Activated CD4-positive, alpha-beta T cell treated with anti-CD3 and anti-CD28 coated beads, Interleukin-2, Interleukin-4, amounts not matched to agents 100 ng/mL and 50 ng/mL, durations not matched to agents 16 hours and 8 hours (primary cell): ENCODE results near the gene HPD.

Source experiments
- DNase-seq: peaks from one replicate; pipeline ENCODE4 v3.0.0-alpha.2; 2020; ENCODE audit warnings: low spot score

The HPD gene

DNA sequence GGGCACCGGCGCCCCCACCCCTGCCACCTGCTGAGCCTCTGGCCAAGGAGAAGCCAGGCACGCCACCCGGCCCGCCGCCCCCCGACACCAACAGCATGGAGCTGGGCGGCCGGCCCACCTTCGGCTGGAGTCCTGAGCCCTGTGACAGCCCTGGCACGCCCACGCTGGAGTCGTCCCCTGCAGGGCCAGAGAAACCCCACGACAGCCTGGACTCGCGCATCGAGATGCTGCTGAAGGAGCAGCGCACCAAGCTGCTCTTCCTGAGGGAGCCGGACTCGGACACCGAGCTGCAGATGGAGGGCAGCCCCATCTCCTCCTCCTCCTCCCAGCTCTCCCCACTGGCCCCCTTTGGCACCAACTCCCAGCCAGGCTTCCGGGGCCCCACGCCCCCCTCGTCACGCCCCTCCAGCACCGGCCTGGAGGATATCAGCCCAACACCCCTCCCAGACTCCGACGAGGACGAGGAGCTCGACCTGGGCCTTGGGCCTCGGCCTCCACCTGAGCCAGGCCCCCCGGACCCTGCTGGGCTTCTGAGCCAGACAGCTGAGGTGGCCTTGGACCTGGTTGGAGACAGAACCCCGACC lies 48.3 kb downstream of the HPD start:
- no peak for DNase-seq

DNA sequence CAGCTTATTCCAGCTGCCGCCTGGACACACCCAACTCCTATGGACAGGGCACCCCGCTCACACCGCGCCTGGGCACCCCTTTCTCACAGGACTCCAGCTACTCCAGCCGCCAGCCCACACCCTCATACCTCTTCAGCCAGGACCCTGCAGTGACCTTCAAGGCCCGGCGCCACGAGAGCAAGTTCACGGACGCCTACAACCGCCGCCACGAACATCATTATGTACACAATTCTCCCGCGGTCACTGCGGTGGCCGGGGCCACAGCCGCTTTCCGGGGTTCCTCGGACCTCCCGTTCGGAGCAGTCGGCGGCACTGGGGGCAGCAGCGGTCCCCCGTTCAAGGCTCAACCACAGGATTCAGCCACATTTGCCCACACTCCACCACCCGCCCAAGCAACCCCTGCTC lies 48.9 kb downstream of the HPD start:
- DNase-seq = no peak

DNA sequence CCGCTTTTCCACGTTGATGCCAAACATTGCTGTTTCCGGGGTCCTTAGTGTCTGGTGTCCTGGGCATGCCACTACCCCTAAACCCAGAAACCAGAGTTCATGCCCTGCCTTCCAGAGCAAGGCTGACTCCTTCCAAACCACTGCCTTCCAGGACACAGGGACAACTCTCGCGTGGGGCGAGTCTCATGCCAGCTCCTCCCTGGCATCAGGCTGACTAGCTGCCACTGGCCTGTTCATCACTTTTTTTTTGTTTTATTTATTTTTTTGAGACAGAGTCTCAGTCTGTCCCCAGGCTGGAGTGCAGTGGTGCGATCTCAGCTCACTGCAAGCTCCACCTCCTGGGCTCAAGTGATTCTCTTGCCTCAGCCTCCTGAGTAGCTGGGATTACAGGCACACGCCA lies 50.0 kb downstream of the HPD start:
- DNase-seq = no peak

DNA sequence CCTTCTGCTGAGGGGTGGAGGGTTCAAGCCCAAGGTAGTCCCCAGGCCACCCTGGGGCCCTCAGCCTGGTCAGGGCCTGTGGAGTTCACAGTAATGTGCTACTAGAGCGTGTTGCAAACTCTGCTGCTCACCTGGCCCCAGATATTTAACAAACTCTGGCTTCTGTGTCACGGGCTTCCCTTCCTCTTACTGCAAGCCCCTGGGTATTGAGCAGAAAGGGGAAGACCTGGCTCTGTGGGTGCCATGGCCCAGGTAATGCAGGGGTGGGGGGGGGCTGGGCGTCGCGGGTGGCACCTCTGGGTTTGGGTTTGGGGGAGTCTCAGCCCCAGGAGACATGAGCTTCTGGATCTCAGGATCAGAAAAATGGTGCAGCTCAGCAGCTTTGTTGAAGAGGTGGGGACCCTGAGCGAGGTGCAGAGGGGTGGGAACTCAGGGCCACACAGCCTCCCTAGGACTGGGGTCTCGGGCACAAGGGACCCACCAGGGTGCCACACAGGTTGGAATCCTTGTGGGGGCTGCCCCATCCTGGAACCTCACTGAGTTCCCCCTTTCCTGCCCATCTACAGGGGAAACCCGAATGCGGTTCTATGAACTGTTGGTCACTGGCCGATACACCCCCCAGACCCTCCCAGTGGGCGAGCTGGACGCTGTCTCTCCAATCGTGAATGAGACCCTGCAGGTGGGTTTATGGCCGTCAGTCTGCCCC lies 50.9 kb downstream of the HPD start:
- no peak for DNase-seq

DNA sequence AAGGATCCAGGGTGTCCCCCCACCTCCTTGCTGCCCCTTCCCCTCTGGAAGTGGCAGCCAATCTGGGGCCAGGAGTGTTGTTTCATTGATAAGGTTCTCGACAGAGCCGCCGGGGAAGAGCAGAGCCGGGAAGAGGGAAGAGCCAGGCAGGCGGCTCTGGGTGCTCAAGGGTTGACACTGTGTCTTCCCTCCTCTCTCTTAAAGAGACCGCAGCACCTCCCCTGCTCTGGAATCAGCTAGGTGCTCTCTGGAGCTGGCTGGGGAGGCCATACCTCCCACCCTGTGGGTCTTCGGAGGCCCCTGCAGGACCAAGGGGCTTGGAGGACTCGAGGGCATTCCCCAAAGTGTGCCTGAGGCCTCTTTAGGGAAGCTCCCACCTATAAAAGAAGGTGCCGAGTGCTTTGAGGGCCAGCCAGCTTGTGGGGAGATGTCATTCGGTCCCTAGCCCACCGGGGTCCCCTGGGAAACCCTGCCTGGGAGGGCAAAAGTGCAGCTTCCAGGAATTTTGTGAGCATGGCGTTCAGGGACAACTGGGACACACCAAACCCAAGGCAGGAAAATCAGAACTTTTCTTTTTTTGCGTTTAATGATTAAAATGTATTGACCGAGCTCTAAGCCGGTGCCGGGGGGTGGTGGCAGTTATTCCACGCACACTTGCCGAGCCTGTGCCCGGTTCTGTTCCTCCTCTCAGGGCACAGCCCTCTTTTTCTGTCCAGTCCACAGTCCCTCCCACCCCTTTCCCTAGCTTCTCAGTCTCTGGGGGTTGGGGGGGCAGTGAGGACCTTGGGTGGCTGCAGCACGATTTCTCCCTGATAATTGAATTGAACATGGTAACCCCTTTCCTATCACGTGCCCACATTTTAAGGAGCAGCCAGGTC lies 51.9 kb downstream of the HPD start:
- no peak for DNase-seq

DNA sequence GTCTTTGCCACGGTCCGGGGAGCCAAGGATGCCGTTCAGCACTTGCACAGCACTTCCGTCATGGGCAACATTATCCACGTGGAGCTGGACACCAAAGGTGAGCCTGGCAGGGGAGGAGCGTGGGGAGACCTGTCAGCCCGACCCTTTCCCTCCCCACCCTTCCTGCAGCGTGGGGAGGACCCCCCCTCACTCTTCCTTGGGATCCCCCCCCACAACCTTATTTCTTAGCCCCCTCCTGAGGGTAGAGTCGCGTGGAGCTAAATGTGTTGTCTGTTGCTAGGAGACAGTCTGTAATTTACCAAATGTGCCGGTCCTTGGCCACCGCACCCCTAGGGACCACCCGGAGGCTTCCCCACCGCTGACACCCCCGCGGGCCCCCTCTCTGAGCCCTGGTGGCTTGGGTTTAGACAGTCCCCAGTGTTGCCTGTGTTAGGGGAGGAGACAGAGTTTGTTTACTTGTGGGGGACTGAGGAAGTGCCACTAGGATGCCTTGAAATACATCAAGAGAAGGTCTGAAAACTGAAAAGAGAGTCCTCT lies 52.6 kb downstream of the HPD start:
- no peak for DNase-seq

DNA sequence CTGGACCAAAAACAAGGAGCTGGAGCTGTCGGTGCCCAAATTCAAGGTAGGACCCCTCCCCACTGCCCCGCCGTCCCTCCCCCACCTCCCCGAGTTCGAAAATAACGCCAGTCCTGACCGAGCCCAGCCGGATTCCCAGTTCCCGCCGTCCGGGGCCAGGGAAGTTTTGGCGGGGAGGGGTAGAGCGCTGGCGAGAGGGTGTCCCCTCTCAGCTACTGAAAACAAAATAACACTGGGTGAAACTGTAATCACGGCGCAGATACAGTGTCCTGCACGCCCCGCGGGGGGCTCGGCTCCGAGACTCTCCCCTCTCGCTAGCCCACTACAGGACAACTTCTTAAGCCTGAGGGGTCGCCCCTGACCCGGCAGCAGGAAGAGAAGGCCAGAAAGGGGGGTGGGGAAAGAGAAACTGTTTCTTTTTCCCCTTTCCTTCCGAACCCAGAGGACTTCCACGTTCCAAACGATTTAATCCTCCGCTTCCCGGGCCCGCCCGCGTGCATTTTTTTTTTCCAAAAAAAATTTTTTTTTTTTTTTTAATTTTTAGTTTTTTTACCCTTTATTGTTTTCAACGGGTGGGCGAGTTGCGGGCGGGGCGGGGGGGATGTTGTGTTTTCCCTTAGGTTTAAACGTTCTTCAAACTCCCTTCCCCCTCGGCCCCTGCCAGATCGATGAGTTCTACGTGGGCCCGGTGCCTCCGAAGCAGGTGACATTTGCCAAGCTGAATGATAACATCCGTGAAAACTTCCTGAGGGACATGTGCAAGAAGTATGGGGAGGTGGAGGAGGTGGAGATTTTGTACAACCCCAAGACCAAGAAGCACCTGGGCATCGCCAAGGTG lies 53.3 kb downstream of the HPD start:
- DNase-seq = no peak

DNA sequence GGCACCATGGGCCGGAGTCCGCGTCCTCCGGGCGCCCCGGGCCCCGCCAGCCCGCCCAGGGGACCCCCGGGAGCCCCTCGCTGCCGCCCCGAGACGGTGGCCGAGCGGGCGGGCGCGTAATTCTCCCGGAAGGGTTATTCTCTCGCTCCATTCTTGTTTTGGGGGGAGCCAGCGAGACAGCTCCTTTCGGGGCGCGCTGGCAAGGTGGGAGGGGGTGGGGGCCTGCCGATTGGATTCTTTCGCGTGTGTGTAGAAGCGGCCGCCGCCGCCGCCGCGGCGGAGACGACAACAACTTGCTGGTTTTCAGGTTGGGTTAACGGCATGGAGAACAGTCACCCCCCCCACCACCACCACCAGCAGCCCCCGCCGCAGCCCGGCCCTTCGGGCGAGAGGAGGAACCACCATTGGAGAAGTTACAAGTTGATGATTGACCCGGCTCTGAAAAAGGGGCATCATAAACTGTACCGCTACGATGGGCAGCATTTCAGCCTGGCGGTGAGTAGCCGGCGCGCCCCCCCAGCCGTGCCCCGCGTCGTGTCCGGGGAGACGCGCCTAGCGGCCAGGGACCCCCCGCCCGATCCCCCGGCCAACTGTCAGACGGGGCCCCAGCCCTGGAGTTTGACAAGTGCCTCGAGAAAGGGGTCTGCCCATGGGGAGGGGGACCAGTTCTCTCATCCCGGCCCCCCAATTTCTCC lies 54.1 kb downstream of the HPD start:
- DNase-seq = peak; percentile 31

DNA sequence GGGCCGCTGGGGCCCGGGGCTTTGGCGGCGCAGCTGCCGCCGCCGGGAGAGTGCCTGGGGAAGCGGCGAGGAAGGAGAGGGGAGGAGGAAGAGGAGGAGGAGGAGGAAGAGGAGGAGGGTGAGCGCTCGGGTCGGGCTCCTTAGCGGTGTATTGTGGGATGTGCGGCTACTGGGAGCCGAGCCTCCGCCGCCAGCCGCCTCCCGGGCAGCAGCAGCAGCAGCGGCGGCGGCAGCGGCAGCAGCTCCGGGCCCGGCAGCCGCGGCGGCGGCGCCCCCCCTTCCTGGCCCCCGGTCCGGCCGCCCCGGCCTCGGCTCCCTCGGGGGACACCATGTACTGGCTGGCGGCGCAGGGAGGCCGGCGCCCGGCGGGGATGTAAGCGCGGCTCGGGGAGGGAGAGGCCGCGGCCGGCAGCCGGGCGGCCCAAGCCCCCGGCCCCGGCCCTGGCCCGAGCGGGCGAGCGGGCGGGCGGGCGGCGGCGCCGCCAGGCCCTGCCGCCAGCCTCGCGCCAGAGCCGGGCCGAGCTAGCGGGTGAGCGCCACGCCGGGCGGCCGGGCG lies 54.7 kb downstream of the HPD start, which contains the start of gene SETD1B:
Gene SETD1B (plus strand): TSS at position 149 of the 556 bp plus-strand sequence. CDS start 729 bp downstream, outside the sequence.
- peak; percentile 71 for DNase-seq

DNA sequence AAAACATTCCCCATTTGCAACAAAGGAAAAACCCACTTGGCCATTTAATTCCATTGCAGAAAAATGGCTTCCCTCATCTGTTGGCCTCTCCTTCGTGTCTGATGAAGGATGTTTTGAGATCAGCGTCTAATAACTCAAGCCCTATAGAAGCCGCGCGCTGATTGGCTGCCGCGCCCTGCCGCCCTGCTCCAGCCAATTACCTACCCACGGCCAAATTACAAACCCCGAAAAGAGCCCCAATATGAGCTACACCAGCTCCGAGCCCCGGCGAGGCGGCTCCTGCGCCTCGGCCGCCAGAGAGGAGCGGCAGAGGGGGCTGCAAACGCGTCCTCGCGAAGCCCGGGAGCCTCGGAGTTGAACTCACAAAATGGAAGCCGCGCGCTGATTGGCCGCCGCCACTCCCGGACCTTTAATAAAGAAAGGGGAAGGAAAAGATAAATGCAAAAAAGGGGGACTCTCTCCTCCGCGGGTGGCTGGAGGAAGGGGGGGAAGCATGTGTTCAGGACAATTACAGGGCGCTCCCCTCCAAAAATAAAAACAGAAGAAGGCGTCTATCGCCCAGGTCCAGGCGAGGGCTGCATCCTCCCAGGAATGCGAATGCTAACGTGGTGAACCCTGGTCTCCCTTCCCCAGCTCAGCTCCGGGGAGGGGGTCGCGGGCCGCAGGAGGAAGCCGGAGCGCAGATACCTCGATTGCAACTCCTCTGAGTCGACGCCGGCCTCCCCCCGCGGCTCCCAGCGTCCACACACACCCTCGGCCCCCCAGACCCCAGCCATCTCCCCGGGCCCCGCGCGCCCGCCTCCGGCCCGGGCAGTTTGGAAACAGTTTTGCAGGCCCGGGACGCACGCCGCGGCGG lies 55.6 kb downstream of the HPD start:
- peak; percentile 94 for DNase-seq

DNA sequence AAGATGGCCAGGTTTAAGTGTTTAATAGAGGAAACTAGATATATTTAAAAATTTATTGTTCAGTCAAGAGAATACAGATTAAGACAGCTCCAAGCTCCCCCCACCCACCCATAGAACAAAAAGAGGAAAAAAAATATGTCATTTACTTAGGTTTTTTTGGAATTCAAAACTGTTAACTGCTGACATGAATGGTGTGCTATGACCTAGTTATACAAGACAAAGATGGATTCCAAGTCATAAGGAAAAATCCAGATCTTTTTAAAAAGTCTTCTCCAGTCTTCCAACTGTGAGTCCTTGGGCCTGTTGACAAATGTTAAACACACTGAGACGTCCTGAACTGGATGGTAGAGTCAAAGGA lies 56.2 kb downstream of the HPD start:
- DNase-seq = no peak

DNA sequence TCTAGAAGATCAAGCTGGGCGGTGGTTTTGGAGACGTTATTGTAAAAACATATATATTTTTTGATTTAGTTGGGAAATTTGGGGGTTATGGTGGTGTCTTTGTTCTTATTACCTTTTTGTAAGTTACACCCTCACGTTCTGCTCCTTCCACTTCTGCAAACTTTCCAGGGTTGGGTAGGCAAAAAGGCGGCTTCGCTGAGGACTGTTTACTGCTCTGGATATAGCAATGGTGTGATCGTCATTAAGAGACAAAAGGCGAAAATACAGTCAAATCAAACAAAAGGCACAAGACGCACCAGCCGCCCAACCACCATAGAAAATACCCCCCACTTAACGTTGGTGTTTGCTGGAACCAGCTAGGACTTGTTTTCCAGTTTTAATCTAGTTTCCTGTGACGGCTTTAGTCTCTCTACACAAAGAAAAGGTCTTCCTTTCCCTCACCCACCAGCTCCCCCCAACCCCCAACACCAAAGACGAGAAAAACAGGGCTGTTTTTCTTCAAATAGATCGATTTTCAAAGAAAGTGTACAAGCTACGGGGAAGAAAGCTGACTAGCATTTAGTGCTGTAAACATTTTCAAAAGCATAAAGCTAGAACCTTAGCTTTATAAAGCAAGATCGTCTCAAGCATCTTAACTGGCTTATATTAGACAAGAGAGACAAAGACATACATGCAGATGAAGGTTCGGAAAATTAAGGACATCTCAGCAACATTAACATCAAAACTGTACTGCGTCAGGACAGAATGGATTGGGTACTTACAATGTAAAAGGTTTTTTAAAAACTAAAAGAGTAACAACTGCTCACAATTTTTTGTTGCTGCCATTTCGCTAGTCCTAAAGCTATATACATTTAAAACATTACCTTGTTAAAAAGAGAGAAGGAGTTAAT lies 56.8 kb downstream of the HPD start:
- peak; percentile 72 for DNase-seq

DNA sequence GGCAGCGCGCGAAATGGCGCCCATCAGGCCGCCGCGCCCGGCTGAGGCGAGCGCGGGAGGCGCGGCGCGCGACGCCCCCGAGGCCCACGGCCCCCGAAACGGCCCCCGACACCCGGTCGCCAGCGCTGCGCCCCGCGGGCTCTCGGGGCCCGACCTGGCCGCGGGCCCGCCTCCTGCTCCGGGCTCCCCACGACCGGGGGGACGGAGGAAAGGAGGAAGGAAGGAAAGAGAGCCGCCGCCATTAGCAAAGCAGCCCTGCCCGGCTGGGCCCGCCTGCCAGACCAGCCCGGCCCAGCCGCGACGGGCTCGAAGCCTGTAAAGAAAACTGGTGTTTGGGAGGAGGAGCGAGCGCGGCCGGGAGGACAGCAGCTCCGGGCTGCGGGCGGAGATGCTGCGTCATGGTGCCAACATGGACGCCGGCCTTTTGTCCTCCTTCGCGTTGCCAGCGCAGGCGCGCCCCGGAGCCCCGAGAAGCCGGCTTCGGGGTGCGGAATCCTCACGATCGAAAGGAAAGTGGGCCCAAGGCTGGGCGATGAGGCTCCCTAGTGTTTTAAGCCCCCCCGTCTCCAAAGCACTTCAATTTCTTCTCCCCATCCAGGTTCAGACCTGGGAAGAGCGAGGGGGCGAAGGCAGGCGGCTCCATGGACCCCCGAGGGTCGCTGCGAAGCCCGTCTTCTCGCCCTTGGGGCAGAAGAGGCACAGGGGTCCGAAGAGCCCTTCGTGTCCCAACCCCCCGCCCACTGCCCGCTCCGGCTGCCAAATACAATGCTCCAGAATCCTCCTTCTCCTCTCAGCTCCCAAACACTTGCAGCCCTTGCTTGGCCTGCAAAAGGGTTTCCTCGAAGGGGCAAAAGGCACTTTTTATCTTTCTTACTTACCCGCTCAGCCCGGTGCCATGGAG lies 57.7 kb downstream of the HPD start:
- peak; percentile 68 for DNase-seq

DNA sequence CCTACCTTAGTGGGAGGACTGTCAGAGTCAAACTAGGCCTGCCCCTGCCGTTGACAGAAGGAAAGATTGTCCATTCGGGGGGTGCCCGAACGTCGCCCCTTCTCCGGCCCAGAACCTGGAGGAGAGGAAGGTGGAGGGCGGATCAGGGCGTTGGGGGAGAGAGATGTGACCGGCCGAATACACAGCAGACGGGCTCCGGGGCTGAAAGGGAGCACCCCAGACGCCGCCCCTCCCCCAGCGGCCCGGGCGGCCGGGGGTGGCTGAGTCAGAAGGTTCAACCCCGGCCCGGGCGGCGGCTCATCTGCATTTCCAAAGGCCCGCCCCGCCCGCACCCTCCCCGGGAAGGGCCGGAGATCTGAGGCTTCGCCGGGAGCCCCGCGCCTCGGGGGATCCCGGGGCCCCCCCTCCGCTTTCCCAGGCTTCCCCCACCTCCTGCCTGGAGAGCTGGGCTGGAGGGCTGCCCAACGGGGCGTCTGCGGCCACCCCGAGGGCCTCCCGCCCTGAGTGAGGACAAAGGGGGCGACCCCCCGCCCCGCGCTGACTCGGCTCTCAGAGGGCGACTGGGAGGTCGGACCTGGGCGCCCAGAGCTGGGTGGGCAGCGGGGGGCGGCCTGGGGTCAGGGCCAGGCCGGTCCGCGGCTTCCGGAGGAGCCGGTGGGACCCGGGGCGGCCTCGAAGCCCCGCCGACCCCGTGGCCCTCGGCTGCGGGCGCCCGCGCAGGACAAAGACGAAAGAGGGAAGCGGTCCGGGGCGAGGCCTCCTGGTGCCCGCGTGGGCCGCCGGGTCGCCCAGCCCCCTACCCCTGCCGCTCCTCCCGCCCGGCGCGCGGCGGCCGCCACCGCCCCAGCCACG lies 58.6 kb downstream of the HPD start:
- peak; percentile 83 for DNase-seq

DNA sequence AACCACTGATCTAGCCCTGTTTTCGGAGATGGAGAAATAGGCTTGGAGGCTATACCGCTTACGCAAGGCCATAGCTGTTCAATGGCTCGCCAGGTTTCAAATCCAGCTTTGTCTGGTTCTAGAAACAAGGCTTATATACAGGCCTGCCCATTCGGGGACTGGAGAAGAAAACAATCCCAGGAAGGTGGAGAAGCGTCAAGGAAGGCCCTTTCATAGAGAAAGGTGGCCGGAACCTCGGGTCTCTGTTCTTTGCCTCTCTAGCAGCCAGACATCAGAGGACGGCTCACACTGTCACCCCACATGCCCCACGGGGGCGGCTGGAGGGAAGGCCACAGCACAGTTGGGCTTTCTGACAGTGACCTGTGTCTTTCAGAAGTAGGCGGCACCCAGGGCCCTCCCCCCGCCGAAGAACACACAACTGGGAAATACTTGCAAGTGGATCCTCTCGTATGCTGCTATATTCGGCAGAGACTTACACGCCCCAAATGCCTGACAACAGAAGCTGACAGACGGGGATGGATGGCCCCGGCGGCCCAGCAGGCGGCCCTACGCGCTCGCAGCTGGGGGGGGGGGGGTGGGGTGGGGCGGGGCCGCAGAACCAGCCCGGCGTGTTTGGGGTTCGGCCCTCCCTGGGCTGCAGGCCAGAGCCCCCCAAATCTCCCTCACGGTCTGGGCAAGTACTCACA lies 59.4 kb downstream of the HPD start:
- peak; percentile 53 for DNase-seq

DNA sequence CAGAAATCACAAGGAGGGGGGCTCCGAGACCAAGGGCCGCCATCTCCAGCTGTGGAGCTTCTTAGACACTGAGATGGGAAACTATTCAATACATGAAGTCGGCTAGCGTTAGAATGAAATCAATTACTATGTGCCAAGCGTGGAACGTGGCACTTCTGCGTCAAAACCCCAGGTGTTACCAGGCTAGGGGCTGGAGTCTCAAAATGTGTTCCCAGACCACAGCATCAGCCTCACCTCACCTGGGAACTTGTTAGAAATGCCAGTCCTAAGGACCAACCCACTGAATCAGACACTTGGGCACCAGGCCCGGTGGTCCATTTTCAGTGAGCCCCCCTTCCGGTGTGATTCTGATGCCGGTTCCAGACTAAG lies 59.9 kb downstream of the HPD start:
- DNase-seq = no peak
